CD14-positive monocyte (primary cell): ENCODE measurements around the gene TCHP. TPM values are rescaled to one million over a fixed set of nuclear protein-coding genes. Genes with fewer than 3 reads are reported as not detected.
"Not testable (repeated sequence)": the region's sequence is repeated elsewhere in the genome, so short reads cannot be mapped to it uniquely, and the experiment has no call there.

Experiments used
- DNase-seq, 3 donors: peaks; one replicate each; pipeline ENCODE4 v3.0.0-alpha.2; 2011 to 2022
- H2AFZ ChIP-seq: 2 replicates; pipeline ENCODE4 v1.6.0; 2012; ENCODE audit warnings: mild to moderate bottlenecking, low read depth, low read length, inconsistent platforms; ENCODE audit not compliant: insufficient read depth, poor library complexity, severe bottlenecking
- H3K27ac ChIP-seq, 2 donors: 1 replicate in 1 of 2; 2 replicates in 1 of 2; pipeline ENCODE4 v1.5.1; 2012 to 2013; ENCODE audit warnings: low read length in 2 of 2, control low read depth in 1 of 2, inconsistent platforms in 1 of 2, low read depth in 1 of 2, mild to moderate bottlenecking in 1 of 2
- H3K27me3 ChIP-seq, 2 donors: one replicate each; pipeline versions ENCODE4 v1.6.0 to v1.6.1; 2011 to 2013; ENCODE audit warnings: low read length in 2 of 2; ENCODE audit not compliant: control insufficient read depth in 2 of 2, insufficient read depth in 2 of 2
- H3K36me3 ChIP-seq, 2 donors: replicated peaks in 1 of 2; 1 replicate in 1 of 2; 2 replicates in 1 of 2; pipeline versions ENCODE4 v1.5.1 to v1.6.1; 2012 to 2013; ENCODE audit warnings: low read length in 2 of 2, control low read depth in 1 of 2, inconsistent platforms in 1 of 2, mild to moderate bottlenecking in 1 of 2; ENCODE audit not compliant: insufficient read depth in 2 of 2, control insufficient read depth in 1 of 2
- H3K4me1 ChIP-seq, 2 donors: 1 replicate in 1 of 2; 2 replicates in 1 of 2; pipeline versions ENCODE4 v1.5.1 to v1.6.1; 2012 to 2013; ENCODE audit warnings: low read length in 2 of 2, control low read depth in 1 of 2, inconsistent platforms in 1 of 2, mild to moderate bottlenecking in 1 of 2, moderate library complexity in 1 of 2; ENCODE audit not compliant: insufficient read depth in 2 of 2, control insufficient read depth in 1 of 2
- H3K4me2 ChIP-seq: replicated peaks from 2 replicates; pipeline ENCODE3; 2012; ENCODE audit warnings: low read length, moderate library complexity, mild to moderate bottlenecking; ENCODE audit not compliant: poor library complexity, severe bottlenecking; ENCODE audit errors: extremely low read depth
- H3K4me3 ChIP-seq, 3 experiments: fragments of 200-600 bp in 1 of 3; sonication (generic) in 1 of 3; replicated peaks in 1 of 3; 1 replicate in 2 of 3; 2 replicates in 1 of 3; pipeline ENCODE4 v1.5.1; 2011 to 2013; ENCODE audit warnings: low read length in 3 of 3, mild to moderate bottlenecking in 3 of 3, control low read depth in 2 of 3, low read depth in 2 of 3, inconsistent platforms in 1 of 3, moderate library complexity in 1 of 3
- H3K79me2 ChIP-seq: 2 replicates; pipeline ENCODE4 v1.6.0; 2012; ENCODE audit warnings: mild to moderate bottlenecking, control low read depth, inconsistent platforms, low read length, moderate library complexity; ENCODE audit not compliant: insufficient read depth
- H3K9ac ChIP-seq: 2 replicates; pipeline ENCODE4 v1.6.0; 2017; ENCODE audit warnings: low read length, mild to moderate bottlenecking; ENCODE audit not compliant: insufficient read depth, poor library complexity, severe bottlenecking
- H3K9me3 ChIP-seq, 2 donors: replicated peaks in 1 of 2; 1 replicate in 1 of 2; 2 replicates in 1 of 2; pipeline versions ENCODE4 v1.5.1 to v1.6.1; 2012 to 2013; ENCODE audit warnings: low read length in 2 of 2, control low read depth in 1 of 2; ENCODE audit not compliant: control insufficient read depth in 1 of 2, insufficient read depth in 1 of 2
- H4K20me1 ChIP-seq: 2 replicates; pipeline ENCODE4 v1.6.0; 2012; ENCODE audit warnings: mild to moderate bottlenecking, low read length, control low read depth, moderate library complexity; ENCODE audit not compliant: insufficient read depth
- H3K27ac Mint-ChIP-seq, 7 donors: one replicate each; pipeline ENCODE4 v1.8.0; 2020; ENCODE audit warnings: mild to moderate bottlenecking in 7 of 7, mixed read lengths in 7 of 7, moderate library complexity in 6 of 7, inconsistent platforms in 2 of 7
- H3K27me3 Mint-ChIP-seq, 3 donors: one replicate each; pipeline ENCODE4 v1.8.0; 2021 to 2022; ENCODE audit warnings: low read depth in 3 of 3, mild to moderate bottlenecking in 3 of 3, mixed read lengths in 3 of 3, moderate library complexity in 3 of 3, inconsistent platforms in 1 of 3
- H3K36me3 Mint-ChIP-seq, 2 donors: one replicate each; pipeline ENCODE4 v1.8.0; 2020; ENCODE audit warnings: mixed read lengths in 2 of 2, inconsistent platforms in 1 of 2, mild to moderate bottlenecking in 1 of 2
- H3K4me1 Mint-ChIP-seq: one replicate; pipeline ENCODE4 v1.8.0; 2020; ENCODE audit warnings: mild to moderate bottlenecking, mixed read lengths
- H3K4me3 Mint-ChIP-seq, 2 donors: one replicate each; pipeline ENCODE4 v1.8.0; 2020; ENCODE audit warnings: mild to moderate bottlenecking in 2 of 2, mixed read lengths in 2 of 2, moderate library complexity in 1 of 2
- H3K9me3 Mint-ChIP-seq, 7 donors: one replicate each; pipeline ENCODE4 v1.8.0; 2020 to 2022; ENCODE audit warnings: mixed read lengths in 7 of 7, mild to moderate bottlenecking in 6 of 7, moderate library complexity in 6 of 7, inconsistent platforms in 2 of 7
- WGBS: methylation state at CpG from one replicate; pipeline ENCODE4 v1.1.5; 2013; ENCODE audit warnings: missing lambda C conversion rate; ENCODE audit not compliant: insufficient coverage; 5-methylcytosine and 5-hydroxymethylcytosine counted together
- intact Hi-C, 2 donors: fragments of 100-400 bp; cut with micrococcal nuclease; formaldehyde crosslinking; loops; one replicate each; pipeline versions ENCODE4 v1.15.0 to v1.15.1; 2023
- polyA plus RNA-seq, 3 donors: library from polyadenylated mRNA; depleted of rRNA in 1 of 3; unstranded in 2 of 3; stranded (reverse) in 1 of 3; fragments of 300-500 nt in 2 of 3; fragments of >200 nt in 1 of 3; fragmentation: Illumina TruSeq in 2 of 3; gene quantifications; 1 replicate in 2 of 3; 2 replicates in 1 of 3; pipeline ENCODE4 v1.2.3, GENCODE V29; 2012 to 2021
- TF ChIP-seq, protein P1 (sequence below): fragments of 200-600 bp; IDR thresholded peaks from one replicate; pipeline ENCODE4 v1.8.0; 2022; ENCODE audit warnings: antibody characterized with exemption, mild to moderate bottlenecking

Gene TCHP
- polyA plus RNA-seq, 3 donors, result 2.6 to 24.5 (median 7.3) TPM

GRCh38 chr12:109928058-109928656 lies 28.1 kb downstream of the TCHP start:
- no peak for DNase-seq
- Mint-ChIP-seq H3K4me3 (no peak overlapping the region), H3K9me3 (no peaks in the 10 kb centered on the region), H3K27me3 (no peaks in the 10 kb centered on the region), H3K36me3 (peaks cover 63 to 93% of the 10 kb centered on the region in 2 donors), H3K4me1 (no peaks in the 10 kb centered on the region), H3K27ac (peak overlapping the region in 4 of 7 donors; percentile 18 to 36 (median 26))
- H3K79me2 ChIP-seq, result no peaks in the 10 kb centered on the region
- H3K27me3 ChIP-seq, result no peaks in the 10 kb centered on the region
- WGBS, result 95% methylated on average over 7 of the region's 12 CpGs
- H4K20me1 ChIP-seq, result peaks cover 14% of the 10 kb centered on the region
- H3K4me1 ChIP-seq, result no peaks in the 10 kb centered on the region
- H3K4me2 ChIP-seq, result no peak overlapping the region
- TF ChIP-seq, protein P1, sequence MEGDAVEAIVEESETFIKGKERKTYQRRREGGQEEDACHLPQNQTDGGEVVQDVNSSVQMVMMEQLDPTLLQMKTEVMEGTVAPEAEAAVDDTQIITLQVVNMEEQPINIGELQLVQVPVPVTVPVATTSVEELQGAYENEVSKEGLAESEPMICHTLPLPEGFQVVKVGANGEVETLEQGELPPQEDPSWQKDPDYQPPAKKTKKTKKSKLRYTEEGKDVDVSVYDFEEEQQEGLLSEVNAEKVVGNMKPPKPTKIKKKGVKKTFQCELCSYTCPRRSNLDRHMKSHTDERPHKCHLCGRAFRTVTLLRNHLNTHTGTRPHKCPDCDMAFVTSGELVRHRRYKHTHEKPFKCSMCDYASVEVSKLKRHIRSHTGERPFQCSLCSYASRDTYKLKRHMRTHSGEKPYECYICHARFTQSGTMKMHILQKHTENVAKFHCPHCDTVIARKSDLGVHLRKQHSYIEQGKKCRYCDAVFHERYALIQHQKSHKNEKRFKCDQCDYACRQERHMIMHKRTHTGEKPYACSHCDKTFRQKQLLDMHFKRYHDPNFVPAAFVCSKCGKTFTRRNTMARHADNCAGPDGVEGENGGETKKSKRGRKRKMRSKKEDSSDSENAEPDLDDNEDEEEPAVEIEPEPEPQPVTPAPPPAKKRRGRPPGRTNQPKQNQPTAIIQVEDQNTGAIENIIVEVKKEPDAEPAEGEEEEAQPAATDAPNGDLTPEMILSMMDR, result no peak
- H2AFZ ChIP-seq, result no peak overlapping the region
- H3K27ac ChIP-seq, result peak overlapping the region in 1 of 2 donors; percentile 15
- intact Hi-C loops, result loop anchor here in 1 of 2 donors (5.0 kb wide), 1 partner anchor 76 kb away; no protein-coding TSS in a partner anchor
- H3K36me3 ChIP-seq, result peaks cover 73 to 95% of the 10 kb centered on the region in 2 donors
- H3K9me3 ChIP-seq, result no peaks in the 10 kb centered on the region
- no peak overlapping the region for H3K4me3 ChIP-seq
- H3K9ac ChIP-seq, result no peak overlapping the region

DNA sequence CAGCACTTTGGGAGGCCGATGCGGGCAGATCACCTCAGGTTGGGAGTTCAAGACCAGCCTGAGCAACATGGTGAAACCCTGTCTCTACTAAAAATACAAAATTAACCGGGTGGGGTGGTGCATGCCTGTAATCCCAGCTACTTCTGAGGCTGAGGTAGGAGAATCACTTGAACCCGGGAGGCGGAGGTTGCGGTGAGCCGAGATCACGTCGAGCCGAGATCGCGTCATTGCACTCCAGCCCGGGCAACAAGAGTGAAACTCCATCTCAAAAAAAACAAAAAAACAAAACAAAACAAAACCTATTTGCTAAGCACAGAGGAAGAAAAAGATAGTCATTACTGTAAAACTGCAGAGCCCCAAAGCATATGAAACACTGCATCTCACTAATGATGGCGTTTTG lies 29.3 kb downstream of the TCHP start:
- not testable (repeated sequence) for H2AFZ ChIP-seq, H3K9me3 ChIP-seq, H3K4me1 ChIP-seq, H3K4me3 ChIP-seq, H3K27me3 Mint-ChIP-seq, H3K9me3 Mint-ChIP-seq, H3K4me1 Mint-ChIP-seq, H3K4me3 Mint-ChIP-seq, DNase-seq, H3K79me2 ChIP-seq, H3K4me2 ChIP-seq, H3K27ac ChIP-seq, H3K27me3 ChIP-seq, H3K9ac ChIP-seq
- 100% methylated on average over 6 of the region's 14 CpGs for whole genome bisulfite sequencing
- Mint-ChIP-seq H3K36me3 (peaks cover 70 to 93% of the 10 kb centered on the region in 2 donors), H3K27ac (peak overlapping the region in 1 of 7 donors; percentile 76)
- Histone ChIP-seq H3K36me3 (peaks cover 75 to 97% of the 10 kb centered on the region in 2 donors), H4K20me1 (peaks cover 14% of the 10 kb centered on the region)
- intact Hi-C loops, result loop anchor here in 1 of 2 donors (5.0 kb wide), 1 partner anchor 77 kb away; no protein-coding TSS in a partner anchor
